AG09319 (cell line): ENCODE data around the gene GAGE12C.
"Not testable (repeated sequence)": the region's sequence is repeated elsewhere in the genome, so short reads cannot be mapped to it uniquely, and the experiment has no call there.

ENCODE experiments used
- DNase-seq: peaks from one replicate; pipeline ENCODE4 v3.0.0-alpha.2; 2010; ENCODE audit warnings: low read depth; ENCODE audit errors: extremely low read depth

The GAGE12C gene

GRCh38 chrX:49531877-49532276 lies at the start of gene GAGE12C:
Gene GAGE12C, plus strand, starts transcription at chrX:49532177. Its CDS starts 1,155 bp downstream, at chrX:49533332.
- DNase-seq = not testable (repeated sequence)

- not testable (repeated sequence) for DNase-seq
These were observed 9.5 kb downstream of the GAGE12C start, which contains the start of gene GAGE12D for GRCh38 chrX:49541433-49541832. Gene GAGE12D, plus strand, starts transcription at chrX:49541733. Its CDS starts 1,155 bp downstream, at chrX:49542888.

GRCh38 chrX:49550989-49551388 lies 19.0 kb downstream of the GAGE12C start, which contains the start of gene GAGE12E:
Gene GAGE12E, plus strand, starts transcription at chrX:49551289. Its CDS starts 1,155 bp downstream, at chrX:49552444.
- DNase-seq = not testable (repeated sequence)

- not testable (repeated sequence) for DNase-seq
These were observed 28.6 kb downstream of the GAGE12C start, which contains the start of gene GAGE12F for GRCh38 chrX:49560542-49560941. Gene GAGE12F, plus strand, starts transcription at chrX:49560842. Its CDS starts 1,155 bp downstream, at chrX:49561997.

- not testable (repeated sequence) for DNase-seq
These were observed 36.8 kb downstream of the GAGE12C start for GRCh38 chrX:49568728-49569127.

GRCh38 chrX:49569152-49569551 lies 37.2 kb downstream of the GAGE12C start:
- not testable (repeated sequence) for DNase-seq

- not testable (repeated sequence) for DNase-seq
These were observed 38.1 kb downstream of the GAGE12C start, which contains the start of gene GAGE12G for GRCh38 chrX:49570100-49570499. Gene GAGE12G, plus strand, starts transcription at chrX:49570400. Its CDS starts 1,155 bp downstream, at chrX:49571555.

- DNase-seq = not testable (repeated sequence)
These were observed 47.7 kb downstream of the GAGE12C start, which contains the start of gene GAGE12H for GRCh38 chrX:49579649-49580048. Gene GAGE12H, plus strand, starts transcription at chrX:49579949. Its CDS starts 1,155 bp downstream, at chrX:49581104.
